K562 treated with DMSO at 1 percent for 12 hours (cell line): ENCODE results near the gene ANGPTL8. TPM values are rescaled to one million over a fixed set of nuclear protein-coding genes. Genes with fewer than 3 reads are reported as not detected.

Experiments
- total RNA-seq: library from RNA; unstranded; fragments of 300-600 nt; gene quantifications from 2 replicates; pipeline ENCODE4 v1.2.3, GENCODE V29; 2022; ENCODE audit not compliant: insufficient read depth

ANGPTL8 gene
- not detected in 2 replicates for total RNA-seq

GRCh38 chr19:11239377-11240000 lies at the start of gene ANGPTL8:
Gene ANGPTL8 (plus strand): TSS chr19:11239619. CDS start chr19:11239638, 19 bp downstream.

GRCh38 chr19:11197291-11198174 lies 41.9 kb upstream of the ANGPTL8 start, which contains the start of gene KANK2:
Gene KANK2 (minus strand): TSS chr19:11197545. CDS start chr19:11194511, 3,034 bp downstream.

GRCh38 chr19:11261971-11262839 lies 22.8 kb downstream of the ANGPTL8 start, which contains the start of gene DOCK6:
Gene DOCK6 (minus strand): TSS chr19:11262524. CDS start chr19:11262440, 84 bp downstream.

Other genes starting within 250 kb of the ANGPTL8 start
- 17.5 and 47.0 TPM in 2 replicates for gene LDLR, start 150.2 kb upstream of the ANGPTL8 start, total RNA-seq
- 32.5 and 40.5 TPM in 2 replicates for gene SPC24, start 83.8 kb upstream of the ANGPTL8 start, total RNA-seq
- 14.5 and 56.0 TPM in 2 replicates for gene KANK2, start 42.1 kb upstream of the ANGPTL8 start, total RNA-seq
- gene DOCK6, start 22.9 kb downstream of the ANGPTL8 start, total RNA-seq, result 5.7 and 22.5 TPM in 2 replicates
- not detected in 2 replicates for gene TSPAN16, start 56.5 kb downstream of the ANGPTL8 start, total RNA-seq
- 2.0 and 5.5 TPM in 2 replicates for gene RAB3D, start 100.0 kb downstream of the ANGPTL8 start, total RNA-seq
- gene TMEM205, start 106.6 kb downstream of the ANGPTL8 start, total RNA-seq, result 63.8 and 74.8 TPM in 2 replicates
- gene CCDC159, start 106.9 kb downstream of the ANGPTL8 start, total RNA-seq, result 8.4 and 20.3 TPM in 2 replicates
- gene PLPPR2, start 115.8 kb downstream of the ANGPTL8 start, total RNA-seq, result 23.2 and 37.6 TPM in 2 replicates
- 4.0 and 4.5 TPM in 2 replicates for gene SWSAP1, start 135.0 kb downstream of the ANGPTL8 start, total RNA-seq
- gene EPOR, start 144.7 kb downstream of the ANGPTL8 start, total RNA-seq, result 11.9 and 13.5 TPM in 2 replicates
- 1.3 and 2.0 TPM in 2 replicates for gene RGL3, start 179.7 kb downstream of the ANGPTL8 start, total RNA-seq
- 1.1 TPM in 1 of 2 replicates, not detected in the other for gene ODAD3, start 195.5 kb downstream of the ANGPTL8 start, total RNA-seq
- gene PRKCSH, start 196.0 kb downstream of the ANGPTL8 start, total RNA-seq, result 269 and 367 TPM in 2 replicates
- not detected in 2 replicates for gene ELAVL3, start 241.4 kb downstream of the ANGPTL8 start, total RNA-seq